MM.1S (cell line): ENCODE data around the gene TBC1D10A.

ENCODE experiments used
- DNase-seq: peaks from one replicate; pipeline ENCODE4 v3.0.0-alpha.2; 2015
- H2AFZ ChIP-seq: fragments of 300-600 bp; sonication (generic); 2 replicates; pipeline ENCODE4 v1.6.0; 2016; ENCODE audit warnings: antibody characterized with exemption, low read length
- H3F3A ChIP-seq: fragments of 300-600 bp; sonication (generic); 2 replicates; pipeline ENCODE4 v1.6.1; 2016; ENCODE audit warnings: mild to moderate bottlenecking, antibody characterized with exemption, low read length, moderate library complexity, mixed read lengths; ENCODE audit not compliant: insufficient read depth
- H3K27ac ChIP-seq: fragments of 300-600 bp; sonication (generic); 2 replicates; pipeline ENCODE4 v1.5.1; 2016; ENCODE audit warnings: mild to moderate bottlenecking, low read length
- H3K27me3 ChIP-seq: fragments of 300-600 bp; sonication (generic); replicated peaks from 2 replicates; pipeline ENCODE4 v1.6.0; 2016; ENCODE audit warnings: low read length; ENCODE audit not compliant: insufficient read depth
- H3K36me3 ChIP-seq: fragments of 300-600 bp; sonication (generic); replicated peaks from 2 replicates; pipeline ENCODE4 v1.6.1; 2016; ENCODE audit warnings: mild to moderate bottlenecking, low read length, mixed read lengths; ENCODE audit not compliant: insufficient read depth
- H3K4me1 ChIP-seq: fragments of 300-600 bp; sonication (generic); 2 replicates; pipeline ENCODE4 v1.6.1; 2016; ENCODE audit warnings: low read length, mixed read lengths
- H3K4me2 ChIP-seq: fragments of 300-600 bp; sonication (generic); 2 replicates; pipeline ENCODE4 v1.6.0; 2016; ENCODE audit warnings: low read depth, low read length
- H3K4me3 ChIP-seq: fragments of 300-600 bp; sonication (generic); 2 replicates; pipeline ENCODE4 v1.5.1; 2016; ENCODE audit warnings: low read length, mixed read lengths
- H3K79me2 ChIP-seq: fragments of 300-600 bp; sonication (generic); 2 replicates; pipeline ENCODE4 v1.6.1; 2016; ENCODE audit warnings: mixed run types, low read length, mixed read lengths
- H3K9ac ChIP-seq: fragments of 300-600 bp; sonication (generic); 2 replicates; pipeline ENCODE4 v1.6.1; 2016; ENCODE audit warnings: low read length, mixed read lengths
- H3K9me2 ChIP-seq: fragments of 300-600 bp; sonication (generic); replicated peaks from 2 replicates; pipeline ENCODE4 v1.6.1; 2016; ENCODE audit warnings: mild to moderate bottlenecking, low read length, mixed read lengths; ENCODE audit not compliant: insufficient read depth
- H3K9me3 ChIP-seq: fragments of 300-600 bp; sonication (generic); replicated peaks from 2 replicates; pipeline ENCODE4 v1.6.1; 2016; ENCODE audit warnings: mild to moderate bottlenecking, low read length, mixed read lengths; ENCODE audit not compliant: insufficient read depth
- H4K20me1 ChIP-seq: fragments of 300-600 bp; sonication (generic); 2 replicates; pipeline ENCODE4 v1.6.1; 2016; ENCODE audit warnings: mild to moderate bottlenecking, low read length, moderate library complexity, mixed read lengths; ENCODE audit not compliant: insufficient read depth
- CTCF ChIP-seq: fragments of 300-600 bp; sonication (generic); IDR thresholded peaks from 2 replicates; pipeline ENCODE4 v1.5.1; 2016; ENCODE audit warnings: antibody characterized with exemption, low read length, mixed read lengths
- EZH2phosphoT487 ChIP-seq: fragments of 300-600 bp; sonication (generic); IDR thresholded peaks from 2 replicates; pipeline ENCODE4 v1.6.1; 2018; ENCODE audit warnings: antibody characterized with exemption, low read length

TBC1D10A gene

GRCh38 chr22:30243661-30244060, 83.1 kb downstream of the TBC1D10A start:
- DNase-seq: no peak
- no peak overlapping the region for H3K27ac ChIP-seq

More at GRCh38 chr22:30243661-30244060, 83.1 kb downstream of the TBC1D10A start:
- Histone ChIP-seq H3F3A (no peaks in the 10 kb centered on the region; the same call in 1 of the 2 replicates), H3K9me3 (no peaks in the 10 kb centered on the region), H3K4me2 (no peak overlapping the region), H3K9ac (no peak overlapping the region), H3K4me3 (no peak overlapping the region), H3K4me1 (peaks cover 4% of the 10 kb centered on the region; the same call in 1 of the 2 replicates), H2AFZ (no peak overlapping the region), H3K36me3 (no peaks in the 10 kb centered on the region), H3K79me2 (no peaks in the 10 kb centered on the region), H3K27me3 (peaks cover 67% of the 10 kb centered on the region), H3K9me2 (no peaks in the 10 kb centered on the region), H4K20me1 (peaks cover 3% of the 10 kb centered on the region; the same call in 1 of the 2 replicates)
- TF ChIP-seq CTCF (no peak), EZH2phosphoT487 (no peak)
